Measurements from ENCODE around the gene C11orf86.
"Not testable (repeated sequence)": the region's sequence is repeated elsewhere in the genome, so short reads cannot be mapped to it uniquely, and the experiment has no call there.

Gene C11orf86

GRCh38 chr11:66992041-66992440, 16.9 kb downstream of the C11orf86 start:
- DNase-seq = no peak

DNA sequence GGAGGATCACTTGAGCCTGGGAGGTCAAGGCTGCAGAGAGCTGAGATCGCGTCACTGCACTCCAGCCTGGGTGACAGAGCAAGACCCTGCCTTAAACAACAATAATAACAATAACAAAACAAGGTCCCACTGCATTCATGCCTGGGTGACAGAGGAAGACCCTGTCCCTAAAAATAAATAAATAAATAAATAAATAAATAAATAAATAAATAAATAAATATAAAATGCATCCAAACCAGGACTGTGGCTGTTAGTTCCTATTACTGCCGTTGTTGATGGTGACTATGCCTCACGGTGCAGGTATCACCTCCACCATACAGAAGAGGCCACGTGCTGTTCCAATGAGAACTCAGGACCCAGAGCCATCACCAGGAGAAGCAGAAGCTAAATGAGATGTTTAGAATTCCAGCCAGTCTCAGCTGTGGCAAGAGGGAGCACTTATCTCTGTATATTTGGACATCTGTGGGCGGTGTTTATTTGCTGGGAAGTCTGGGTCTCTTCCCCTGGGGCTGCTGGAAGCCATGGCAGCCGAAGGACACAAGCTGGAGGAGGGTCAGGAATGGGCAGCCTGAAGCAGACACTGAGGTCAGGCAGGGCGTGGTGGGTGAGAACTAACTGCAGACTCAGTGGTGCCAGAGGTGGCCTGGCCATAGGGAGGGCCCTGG, 21.6 kb downstream of the C11orf86 start:
- DNase-seq = no peak

GRCh38 chr11:66999555-66999954, 24.5 kb downstream of the C11orf86 start:
- DNase-seq = no peak

DNA sequence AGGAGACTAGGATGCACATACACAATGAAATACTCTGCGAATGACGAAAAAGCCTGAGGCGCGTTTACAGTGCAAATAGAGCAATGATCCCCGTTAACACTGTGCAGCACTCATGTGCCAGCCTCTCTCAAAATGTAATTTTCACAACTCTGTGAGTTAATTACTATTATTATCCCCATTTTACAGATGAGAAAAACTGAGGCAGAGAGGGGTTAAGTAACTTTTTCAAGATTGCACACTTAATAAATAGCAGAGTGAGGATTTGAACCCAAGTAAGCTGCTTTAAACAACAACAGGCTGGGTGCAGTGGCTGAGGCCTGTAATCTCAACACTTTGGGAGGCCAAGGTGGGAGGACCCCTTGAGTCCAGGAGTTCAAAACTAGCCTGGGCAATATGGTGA, 26.2 kb downstream of the C11orf86 start:
- no peak for DNase-seq

- no peak for DNase-seq
Measured at GRCh38 chr11:67002297-67002913, 27.3 kb downstream of the C11orf86 start.

DNA sequence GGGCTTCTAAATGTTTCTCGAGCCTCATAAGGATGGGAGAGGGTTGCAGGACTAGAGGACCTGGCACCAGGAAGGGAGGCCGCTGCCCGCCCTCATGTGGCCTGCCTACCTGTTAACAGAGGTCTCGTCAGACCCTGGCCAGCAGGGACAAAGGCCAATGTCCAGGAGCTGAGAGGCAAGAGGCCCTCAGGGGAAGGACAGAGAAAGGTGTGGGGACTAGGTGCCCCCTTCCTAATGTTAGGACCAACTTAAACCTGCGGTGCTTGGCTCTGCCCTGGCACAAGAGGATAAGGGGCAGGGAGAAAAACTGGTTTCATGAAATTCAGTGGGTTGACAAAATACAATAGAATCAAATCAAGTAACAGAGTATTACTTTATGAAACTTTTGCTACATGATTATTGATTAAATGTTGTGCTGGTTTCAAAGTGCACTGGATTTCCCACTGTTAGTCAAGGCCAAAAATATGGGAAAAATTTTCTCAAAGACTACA, 27.9 kb downstream of the C11orf86 start:
- no peak for DNase-seq

GRCh38 chr11:67005200-67005599, 30.1 kb downstream of the C11orf86 start:
- not testable (repeated sequence) for DNase-seq

GRCh38 chr11:67006029-67006884, 31.2 kb downstream of the C11orf86 start:
- no peak for DNase-seq

GRCh38 chr11:67007126-67007525, 32.0 kb downstream of the C11orf86 start:
- no peak for DNase-seq

DNA sequence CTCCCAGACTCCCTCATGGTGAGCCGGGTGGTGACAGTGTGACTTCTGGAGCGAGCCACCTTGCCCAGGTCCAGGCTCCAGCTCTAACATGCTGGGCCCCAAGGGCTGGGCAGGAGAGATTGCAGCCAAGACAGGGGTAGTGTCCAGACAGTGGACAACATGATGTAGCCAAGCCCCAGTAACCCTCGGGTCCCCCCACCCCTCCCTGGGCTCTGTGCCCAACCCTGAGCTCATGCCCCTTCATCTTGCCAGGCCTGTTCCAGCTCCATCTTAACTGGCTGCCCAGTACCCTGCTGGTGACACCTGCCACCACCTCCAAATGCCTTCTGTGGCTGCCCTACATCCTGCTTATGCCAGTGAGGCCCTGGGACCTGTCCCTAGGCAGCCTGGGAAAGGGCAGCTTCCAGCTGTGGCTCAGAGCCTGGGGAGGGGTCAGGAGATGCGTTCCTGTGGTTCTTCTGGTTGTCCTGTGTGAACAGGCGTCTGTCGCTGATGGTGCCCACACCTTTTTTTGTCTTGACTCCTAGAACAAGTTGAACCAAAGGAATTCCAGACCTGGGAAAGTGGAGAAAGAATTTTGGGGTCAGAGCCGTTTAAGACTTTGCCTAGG, 35.3 kb downstream of the C11orf86 start:
- DNase-seq = no peak

GRCh38 chr11:67013511-67014045, 38.5 kb downstream of the C11orf86 start:
- no peak for DNase-seq

GRCh38 chr11:67014343-67014742, 39.2 kb downstream of the C11orf86 start:
- no peak for DNase-seq

- DNase-seq = no peak
Measured at GRCh38 chr11:67015048-67015447, 39.9 kb downstream of the C11orf86 start.

- no peak for DNase-seq
Measured at GRCh38 chr11:67016550-67016949, 41.4 kb downstream of the C11orf86 start.

- DNase-seq = no peak
Measured at GRCh38 chr11:67020949-67021348, 45.8 kb downstream of the C11orf86 start.

- no peak for DNase-seq
Measured at GRCh38 chr11:67022341-67022933, 47.3 kb downstream of the C11orf86 start.

DNA sequence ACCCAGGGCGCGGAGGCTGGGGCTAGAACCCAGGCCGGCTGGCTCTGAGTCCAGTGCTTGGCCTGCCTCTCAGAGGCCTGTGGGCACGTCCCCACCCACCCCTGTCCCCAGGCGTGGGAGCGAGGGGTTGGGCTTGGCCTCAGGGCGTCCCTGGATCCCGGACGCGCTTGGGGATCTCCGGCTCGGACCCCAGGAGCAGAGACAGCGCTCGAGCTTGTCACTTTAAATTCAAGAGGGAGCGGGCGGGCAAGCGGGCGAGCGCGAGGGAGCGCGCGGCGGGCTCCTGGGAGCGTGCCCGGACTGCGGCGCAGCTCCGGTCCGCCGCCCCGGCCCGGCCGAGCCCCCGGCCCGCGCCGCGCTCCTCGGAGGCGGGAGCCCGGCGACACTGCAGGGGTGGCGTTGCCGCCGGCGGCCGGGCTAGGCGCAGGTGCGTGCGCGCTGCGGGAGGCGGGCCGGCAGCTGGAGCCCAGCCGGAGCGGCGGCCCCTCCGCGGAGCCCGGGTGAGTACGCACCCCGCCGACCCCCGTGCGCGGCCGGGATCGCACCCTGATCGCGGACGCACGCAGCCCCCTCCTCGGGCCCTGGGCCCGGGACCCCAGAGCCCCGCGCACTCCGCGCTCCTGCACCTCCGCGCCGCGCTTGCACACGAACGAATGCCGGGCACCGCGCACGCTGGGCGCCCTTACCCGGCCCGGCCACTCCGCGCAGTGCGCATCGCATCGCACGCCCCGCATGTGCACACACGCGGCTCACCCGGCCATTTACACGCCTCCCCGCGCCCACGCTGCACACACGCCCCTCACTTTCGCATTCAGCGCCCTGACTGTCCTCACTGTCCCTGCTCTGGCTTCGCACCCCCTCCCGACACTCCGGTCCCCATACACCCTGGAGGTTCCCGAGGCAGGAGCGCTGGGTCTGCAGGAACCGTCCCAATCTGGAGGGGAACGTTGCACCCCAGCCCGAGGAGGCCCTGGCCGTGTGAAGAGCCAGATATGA, 48.2 kb downstream of the C11orf86 start, which contains the start of gene SYT12:
SYT12 (plus strand) TSS at position 174 of the 996 bp plus-strand sequence. CDS start 7,011 bp downstream, outside the sequence.
- no peak for DNase-seq

DNA sequence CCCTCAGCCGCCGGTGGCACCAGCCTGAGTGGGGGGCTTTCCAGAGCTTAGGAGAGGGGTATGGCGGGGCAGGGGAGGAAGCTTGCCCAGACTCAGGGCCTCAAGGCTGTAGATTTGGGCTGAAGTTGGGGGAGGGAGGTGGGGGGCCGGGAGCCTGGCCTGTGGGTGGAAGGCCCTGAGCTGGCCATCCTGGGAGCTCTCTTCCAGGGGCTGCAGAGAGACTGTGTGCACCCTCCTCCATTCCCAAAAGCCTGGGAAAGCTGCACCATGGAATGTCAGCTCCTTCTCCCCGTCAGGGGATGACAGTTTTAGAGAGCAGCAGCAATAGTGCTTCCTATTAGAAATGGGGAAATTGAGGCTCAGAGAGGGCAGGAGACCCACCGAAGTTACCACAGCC, 48.9 kb downstream of the C11orf86 start:
- DNase-seq = no peak

GRCh38 chr11:67024410-67024809, 49.3 kb downstream of the C11orf86 start:
- peak; percentile 24 for DNase-seq

GRCh38 chr11:67024966-67025365, 49.9 kb downstream of the C11orf86 start:
- no peak for DNase-seq

- DNase-seq = no peak
Measured at GRCh38 chr11:67025750-67026149, 50.6 kb downstream of the C11orf86 start.
